ENCODE data around the gene GTF2H4.
A peak's percentile ranks its signal among the peaks of the same experiment; 100 is the strongest.

Gene GTF2H4

GRCh38 chr6:30887901-30888815 lies 19.8 kb upstream of the GTF2H4 start:
- Histone ChIP-seq H3K4me2 (ENCODE audit: low read length) (no peak overlapping the region), H3K18ac (ENCODE audit: low read length) (no peak overlapping the region), H3K4me1 (ENCODE audit: control insufficient read depth in 1 of 2, insufficient read depth in 2 of 2, low read length in 2 of 2) (peaks cover 14 to 23% of the 10 kb centered on the region in 2 experiments), H3K79me1 (ENCODE audit: low read length) (peaks cover 30% of the 10 kb centered on the region), H4K8ac (ENCODE audit: low read depth, low read length) (no peak overlapping the region), H3K23ac (ENCODE audit: low read length) (no peak overlapping the region), H2BK12ac (ENCODE audit: low read length) (no peak overlapping the region), H3K4me3 (ENCODE audit: low read depth, low read length) (no peak overlapping the region), H3K27me3 (ENCODE audit: insufficient read depth, low read length) (no peaks in the 10 kb centered on the region), H3K79me2 (ENCODE audit: control insufficient read depth, insufficient read depth, low read length, poor library complexity) (peaks cover 30% of the 10 kb centered on the region), H2BK120ac (ENCODE audit: insufficient read depth, low read length, poor library complexity) (no peak overlapping the region), H3K9me3 (ENCODE audit: insufficient read depth, low read depth, low read length) (no peaks in the 10 kb centered on the region), H2AK5ac (ENCODE audit: low read length) (no peak overlapping the region), H3K36me3 (ENCODE audit: control insufficient read depth in 1 of 2, insufficient read depth in 2 of 2, low read length in 2 of 2) (peaks cover 45 to 47% of the 10 kb centered on the region in 2 experiments), H3K9ac (ENCODE audit: low read length) (no peak overlapping the region), H4K91ac (ENCODE audit: low read depth, low read length) (no peak overlapping the region), H3K27ac (ENCODE audit: low read depth, low read length) (no peak overlapping the region), H2AFZ (ENCODE audit: insufficient read depth, low read length, poor library complexity) (no peak overlapping the region), H2BK5ac (ENCODE audit: low read depth, low read length, poor library complexity) (no peak overlapping the region), H3K14ac (ENCODE audit: low read length) (no peak overlapping the region), H4K12ac (ENCODE audit: low read depth, low read length) (no peak overlapping the region), H3K4ac (ENCODE audit: low read depth, low read length) (peak overlapping the region; percentile 52)
- no CpG with 5 or more reads among the region's 6 CpGs for WGBS (ENCODE audit: extremely low coverage, insufficient coverage, insufficient read length)
- no peak for DNase-seq

- Histone ChIP-seq H2BK5ac (ENCODE audit: low read depth, low read length, poor library complexity) (no peak overlapping the region), H3K36me3 (ENCODE audit: control insufficient read depth in 1 of 2, insufficient read depth in 2 of 2, low read length in 2 of 2) (peaks cover 53 to 55% of the 10 kb centered on the region in 2 experiments), H4K12ac (ENCODE audit: low read depth, low read length) (no peak overlapping the region), H4K91ac (ENCODE audit: low read depth, low read length) (no peak overlapping the region), H3K23ac (ENCODE audit: low read length) (no peak overlapping the region), H4K8ac (ENCODE audit: low read depth, low read length) (no peak overlapping the region), H3K18ac (ENCODE audit: low read length) (peak overlapping the region; percentile 7), H3K9ac (ENCODE audit: low read length) (no peak overlapping the region), H3K4me3 (ENCODE audit: low read depth, low read length) (no peak overlapping the region), H3K14ac (ENCODE audit: low read length) (no peak overlapping the region), H2AK5ac (ENCODE audit: low read length) (no peak overlapping the region), H3K27ac (ENCODE audit: low read depth, low read length) (no peak overlapping the region), H3K27me3 (ENCODE audit: insufficient read depth, low read length) (no peaks in the 10 kb centered on the region), H3K79me1 (ENCODE audit: low read length) (peaks cover 23% of the 10 kb centered on the region), H2BK12ac (ENCODE audit: low read length) (no peak overlapping the region), H3K9me3 (ENCODE audit: insufficient read depth, low read depth, low read length) (no peaks in the 10 kb centered on the region), H3K79me2 (ENCODE audit: control insufficient read depth, insufficient read depth, low read length, poor library complexity) (peaks cover 23% of the 10 kb centered on the region), H3K4me2 (ENCODE audit: low read length) (no peak overlapping the region), H2BK120ac (ENCODE audit: insufficient read depth, low read length, poor library complexity) (no peak overlapping the region), H3K4me1 (ENCODE audit: control insufficient read depth in 1 of 2, insufficient read depth in 2 of 2, low read length in 2 of 2) (peaks cover 9 to 16% of the 10 kb centered on the region in 2 experiments), H3K4ac (ENCODE audit: low read depth, low read length) (peak overlapping the region; percentile 2), H2AFZ (ENCODE audit: insufficient read depth, low read length, poor library complexity) (no peak overlapping the region)
- DNase-seq = no peak
- WGBS (ENCODE audit: extremely low coverage, insufficient coverage, insufficient read length) = no CpG with 5 or more reads among the region's 18 CpGs
These were observed 19.1 kb upstream of the GTF2H4 start for GRCh38 chr6:30888816-30889495.

DNA sequence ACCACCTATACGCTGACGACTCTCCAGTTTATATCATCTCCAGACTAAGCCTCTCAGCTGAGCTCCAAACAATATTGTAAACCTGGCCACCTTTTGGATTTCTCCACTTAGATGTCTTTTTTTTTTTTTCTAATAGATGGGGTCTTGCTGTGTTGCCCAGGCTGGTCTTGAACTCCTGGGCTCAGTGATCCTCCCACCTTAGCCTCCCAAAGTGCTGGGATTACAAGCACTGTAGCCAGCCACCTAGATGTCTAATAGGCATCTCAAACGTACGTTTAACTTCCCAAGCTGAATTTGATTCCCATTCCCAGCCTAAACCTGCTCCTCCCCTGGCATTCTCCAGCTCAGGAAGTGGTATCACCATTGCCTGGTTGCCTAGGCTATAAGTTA lies 18.5 kb upstream of the GTF2H4 start:
- Histone ChIP-seq H3K4me2 (ENCODE audit: low read length) (no peak overlapping the region), H3K23ac (ENCODE audit: low read length) (no peak overlapping the region), H3K18ac (ENCODE audit: low read length) (no peak overlapping the region), H4K91ac (ENCODE audit: low read depth, low read length) (no peak overlapping the region), H3K14ac (ENCODE audit: low read length) (no peak overlapping the region), H2BK120ac (ENCODE audit: insufficient read depth, low read length, poor library complexity) (no peak overlapping the region), H3K27ac (ENCODE audit: low read depth, low read length) (no peak overlapping the region), H2AK5ac (ENCODE audit: low read length) (no peak overlapping the region), H3K27me3 (ENCODE audit: insufficient read depth, low read length) (no peaks in the 10 kb centered on the region), H2AFZ (ENCODE audit: insufficient read depth, low read length, poor library complexity) (no peak overlapping the region), H4K8ac (ENCODE audit: low read depth, low read length) (no peak overlapping the region), H2BK5ac (ENCODE audit: low read depth, low read length, poor library complexity) (no peak overlapping the region), H3K79me1 (ENCODE audit: low read length) (peaks cover 19% of the 10 kb centered on the region), H3K79me2 (ENCODE audit: control insufficient read depth, insufficient read depth, low read length, poor library complexity) (peaks cover 23% of the 10 kb centered on the region), H4K12ac (ENCODE audit: low read depth, low read length) (no peak overlapping the region), H3K4ac (ENCODE audit: low read depth, low read length) (no peak overlapping the region), H3K9me3 (ENCODE audit: insufficient read depth, low read depth, low read length) (no peaks in the 10 kb centered on the region), H3K4me1 (ENCODE audit: control insufficient read depth in 1 of 2, insufficient read depth in 2 of 2, low read length in 2 of 2) (peaks cover 9 to 16% of the 10 kb centered on the region in 2 experiments), H2BK12ac (ENCODE audit: low read length) (no peak overlapping the region), H3K9ac (ENCODE audit: low read length) (no peak overlapping the region), H3K4me3 (ENCODE audit: low read depth, low read length) (no peak overlapping the region), H3K36me3 (ENCODE audit: control insufficient read depth in 1 of 2, insufficient read depth in 2 of 2, low read length in 2 of 2) (peaks cover 57 to 60% of the 10 kb centered on the region in 2 experiments)
- WGBS (ENCODE audit: extremely low coverage, insufficient coverage, insufficient read length) = no CpG with 5 or more reads among the region's 4 CpGs
- no peak for DNase-seq

- Histone ChIP-seq H3K27me3 (ENCODE audit: insufficient read depth, low read length) (no peaks in the 10 kb centered on the region), H3K36me3 (ENCODE audit: control insufficient read depth in 1 of 2, insufficient read depth in 2 of 2, low read length in 2 of 2) (peaks cover 58 to 65% of the 10 kb centered on the region in 2 experiments), H3K18ac (ENCODE audit: low read length) (peak overlapping the region; percentile 75), H2BK120ac (ENCODE audit: insufficient read depth, low read length, poor library complexity) (no peak overlapping the region), H3K14ac (ENCODE audit: low read length) (no peak overlapping the region), H3K4ac (ENCODE audit: low read depth, low read length) (no peak overlapping the region), H3K27ac (ENCODE audit: low read depth, low read length) (no peak overlapping the region), H3K4me1 (ENCODE audit: control insufficient read depth in 1 of 2, insufficient read depth in 2 of 2, low read length in 2 of 2) (peaks cover 9 to 15% of the 10 kb centered on the region in 2 experiments), H2BK5ac (ENCODE audit: low read depth, low read length, poor library complexity) (peak overlapping the region; percentile 16), H2AK5ac (ENCODE audit: low read length) (no peak overlapping the region), H4K12ac (ENCODE audit: low read depth, low read length) (no peak overlapping the region), H3K79me1 (ENCODE audit: low read length) (peaks cover 13% of the 10 kb centered on the region), H4K91ac (ENCODE audit: low read depth, low read length) (no peak overlapping the region), H2AFZ (ENCODE audit: insufficient read depth, low read length, poor library complexity) (no peak overlapping the region), H3K4me3 (ENCODE audit: low read depth, low read length) (no peak overlapping the region), H3K9ac (ENCODE audit: low read length) (no peak overlapping the region), H4K8ac (ENCODE audit: low read depth, low read length) (peak overlapping the region; percentile 3), H3K23ac (ENCODE audit: low read length) (no peak overlapping the region), H3K4me2 (ENCODE audit: low read length) (no peak overlapping the region), H2BK12ac (ENCODE audit: low read length) (no peak overlapping the region), H3K79me2 (ENCODE audit: control insufficient read depth, insufficient read depth, low read length, poor library complexity) (peaks cover 19% of the 10 kb centered on the region), H3K9me3 (ENCODE audit: insufficient read depth, low read depth, low read length) (no peaks in the 10 kb centered on the region)
- no CpG with 5 or more reads among the region's 14 CpGs for WGBS (ENCODE audit: extremely low coverage, insufficient coverage, insufficient read length)
- DNase-seq = no peak
These were observed 17.9 kb upstream of the GTF2H4 start for GRCh38 chr6:30889921-30890645.
